22Rv1 (cell line): ENCODE results near the gene HSPB2.
"Not testable (repeated sequence)": the region's sequence is repeated elsewhere in the genome, so short reads cannot be mapped to it uniquely, and the experiment has no call there.

Source experiments
- H3K27ac ChIP-seq: fragments of 450-650 bp; 2 replicates; pipeline ENCODE4 v1.5.1; 2017
- ZFX ChIP-seq: fragments of 450-650 bp; IDR thresholded peaks from 2 replicates; pipeline ENCODE4 v1.6.1; 2017; ENCODE audit warnings: antibody characterized with exemption, borderline replicate concordance
- TF ChIP-seq, protein P1 (sequence below): fragments of 450-650 bp; IDR thresholded peaks from 2 replicates; pipeline ENCODE4 v1.5.1; 2017; ENCODE audit warnings: mild to moderate bottlenecking

The HSPB2 gene

GRCh38 chr11:111879637-111879960, 32.9 kb upstream of the HSPB2 start:
- peak overlapping the region; percentile 98 for H3K27ac ChIP-seq
- TF ChIP-seq ZFX = no peak
- TF ChIP-seq, protein P1, sequence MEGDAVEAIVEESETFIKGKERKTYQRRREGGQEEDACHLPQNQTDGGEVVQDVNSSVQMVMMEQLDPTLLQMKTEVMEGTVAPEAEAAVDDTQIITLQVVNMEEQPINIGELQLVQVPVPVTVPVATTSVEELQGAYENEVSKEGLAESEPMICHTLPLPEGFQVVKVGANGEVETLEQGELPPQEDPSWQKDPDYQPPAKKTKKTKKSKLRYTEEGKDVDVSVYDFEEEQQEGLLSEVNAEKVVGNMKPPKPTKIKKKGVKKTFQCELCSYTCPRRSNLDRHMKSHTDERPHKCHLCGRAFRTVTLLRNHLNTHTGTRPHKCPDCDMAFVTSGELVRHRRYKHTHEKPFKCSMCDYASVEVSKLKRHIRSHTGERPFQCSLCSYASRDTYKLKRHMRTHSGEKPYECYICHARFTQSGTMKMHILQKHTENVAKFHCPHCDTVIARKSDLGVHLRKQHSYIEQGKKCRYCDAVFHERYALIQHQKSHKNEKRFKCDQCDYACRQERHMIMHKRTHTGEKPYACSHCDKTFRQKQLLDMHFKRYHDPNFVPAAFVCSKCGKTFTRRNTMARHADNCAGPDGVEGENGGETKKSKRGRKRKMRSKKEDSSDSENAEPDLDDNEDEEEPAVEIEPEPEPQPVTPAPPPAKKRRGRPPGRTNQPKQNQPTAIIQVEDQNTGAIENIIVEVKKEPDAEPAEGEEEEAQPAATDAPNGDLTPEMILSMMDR = no peak

GRCh38 chr11:111882202-111882601, 30.3 kb upstream of the HSPB2 start:
- TF ChIP-seq, protein P1 = no peak
- TF ChIP-seq ZFX = no peak
- H3K27ac ChIP-seq = no peak overlapping the region

- not testable (repeated sequence) for H3K27ac ChIP-seq
Observed at GRCh38 chr11:111885053-111885452, 27.5 kb upstream of the HSPB2 start.

DNA sequence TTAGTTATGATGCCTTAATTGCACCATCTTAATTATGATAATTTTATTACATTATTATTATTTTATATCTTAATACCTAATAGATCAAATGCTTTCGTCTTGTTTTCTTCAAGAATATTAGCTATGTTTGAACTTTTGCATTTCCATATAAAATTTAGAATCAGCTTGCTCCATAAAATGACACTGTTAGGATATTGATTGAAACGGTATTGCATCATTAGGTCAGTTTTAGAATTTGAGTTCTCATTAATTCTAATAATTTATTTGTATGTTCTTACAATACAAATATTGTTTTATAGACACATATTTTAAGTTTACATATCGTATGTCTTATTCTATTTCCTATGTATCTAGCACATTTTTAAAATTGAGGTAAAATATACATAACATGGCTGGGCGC, 26.5 kb upstream of the HSPB2 start:
- no peak for TF ChIP-seq ZFX
- TF ChIP-seq, protein P1 = no peak
- no peak overlapping the region for H3K27ac ChIP-seq

DNA sequence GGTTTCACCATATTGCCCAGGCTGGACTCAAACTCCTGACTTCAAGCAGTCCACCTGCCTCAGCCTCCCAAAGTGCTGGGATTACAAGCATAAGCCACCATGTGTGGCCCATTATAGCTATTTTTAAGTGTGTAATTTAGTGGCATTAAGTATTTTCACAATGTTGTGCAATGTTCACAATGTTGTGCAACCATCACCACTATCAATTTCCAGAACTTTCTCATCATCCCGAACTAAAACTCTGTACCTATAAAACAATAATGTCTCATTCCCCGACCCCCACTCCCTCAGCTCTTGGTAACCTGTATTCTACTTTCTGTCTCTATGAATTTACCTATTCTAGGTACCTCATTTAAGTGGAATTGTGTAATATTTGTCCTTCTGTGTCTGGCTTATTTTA, 25.7 kb upstream of the HSPB2 start:
- H3K27ac ChIP-seq = no peak overlapping the region
- TF ChIP-seq, protein P1 = no peak
- no peak for TF ChIP-seq ZFX

- TF ChIP-seq, protein P1 = no peak
- TF ChIP-seq ZFX = no peak
- H3K27ac ChIP-seq = no peak overlapping the region
Observed at GRCh38 chr11:111905411-111905810, 7.1 kb upstream of the HSPB2 start.

GRCh38 chr11:111906680-111907079, 5.9 kb upstream of the HSPB2 start:
- no peak for TF ChIP-seq ZFX
- TF ChIP-seq, protein P1 = no peak
- no peak overlapping the region for H3K27ac ChIP-seq

DNA sequence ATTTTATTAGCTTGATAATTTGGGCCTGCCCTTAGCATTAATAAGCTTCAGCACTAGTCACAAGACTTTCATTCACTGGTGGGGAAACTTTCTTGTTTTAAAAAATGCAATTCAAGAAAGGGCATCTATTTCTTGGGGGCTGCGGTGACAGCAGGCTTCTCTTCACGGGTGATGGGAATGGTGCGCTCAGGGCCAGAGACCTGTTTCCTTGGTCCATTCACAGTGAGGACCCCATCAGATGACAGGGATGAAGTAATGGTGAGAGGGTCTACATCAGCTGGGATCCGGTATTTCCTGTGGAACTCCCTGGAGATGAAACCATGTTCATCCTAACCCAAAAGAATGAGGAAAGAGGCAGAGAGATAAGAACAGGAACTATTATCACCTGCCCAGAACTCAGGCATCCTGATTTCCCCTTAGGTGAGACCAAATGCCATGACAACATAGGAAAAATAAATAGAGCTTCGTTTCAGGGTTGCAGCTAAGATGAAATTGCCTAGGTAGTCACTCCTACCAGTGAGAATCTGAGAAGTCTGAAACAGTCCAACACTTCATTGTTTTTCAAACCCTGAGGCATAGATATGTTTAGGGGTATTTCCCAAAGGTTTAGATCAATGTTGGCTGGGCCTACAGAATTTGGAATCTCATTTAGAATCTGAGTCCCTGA, 3.8 kb upstream of the HSPB2 start:
- H3K27ac ChIP-seq = no peak overlapping the region
- no peak for TF ChIP-seq ZFX
- TF ChIP-seq, protein P1 = no peak
